WTC11 (cell line): Measurements from ENCODE around the gene ITGA11. TPM values are rescaled to one million over a fixed set of nuclear protein-coding genes. Genes with fewer than 3 reads are reported as not detected.

Experiments used
- ATAC-seq: fragments of 200-7000 bp; cut with Tn5 transposase; 2 replicates; pipeline ENCODE4 v1.10.0; 2021; ENCODE audit warnings: mild to moderate bottlenecking, moderate library complexity
- CTCF ChIA-PET: fragments of 300-600 bp; sonication (Branson Sonifier 250); formaldehyde crosslinking; loops from one replicate; lab custom pipeline; 2021; ENCODE audit warnings: antibody characterized with exemption; lab: Charles Lee
- POLR2A ChIA-PET: fragments of 350-600 bp; sonication (Branson Sonifier 250); formaldehyde crosslinking; loops from one replicate; lab custom pipeline; 2021; ENCODE audit warnings: antibody characterized with exemption; lab: Charles Lee
- DNase-seq: peaks from one replicate; pipeline ENCODE4 v3.0.0; 2021; ENCODE audit warnings: low spot score
- H3K27ac Mint-ChIP-seq: 2 replicates; pipeline ENCODE4 v1.8.0; 2021; ENCODE audit warnings: mixed read lengths
- H3K27me3 Mint-ChIP-seq: 2 replicates; pipeline ENCODE4 v1.8.0; 2021; ENCODE audit warnings: low read depth, mild to moderate bottlenecking, moderate library complexity, mixed read lengths
- H3K36me3 Mint-ChIP-seq: 2 replicates; pipeline ENCODE4 v1.8.0; 2021; ENCODE audit warnings: mixed read lengths
- H3K4me1 Mint-ChIP-seq: 2 replicates; pipeline ENCODE4 v1.8.0; 2022; ENCODE audit warnings: mixed read lengths
- H3K4me3 Mint-ChIP-seq: 2 replicates; pipeline ENCODE4 v1.8.0; 2021; ENCODE audit warnings: mild to moderate bottlenecking, moderate library complexity, mixed read lengths
- H3K9me3 Mint-ChIP-seq: 2 replicates; pipeline ENCODE4 v1.8.0; 2021; ENCODE audit warnings: mixed read lengths
- AFF4 ChIP-seq: sonication (generic); formaldehyde crosslinking; IDR thresholded peaks from 2 replicates; pipeline ENCODE4 v1.8.1; 2023; ENCODE audit warnings: mild to moderate bottlenecking, missing genetic modification reagents, borderline replicate concordance
- ATF6 ChIP-seq: sonication (generic); formaldehyde crosslinking; IDR thresholded peaks from 2 replicates; pipeline ENCODE4 v1.8.1; 2023; ENCODE audit warnings: mild to moderate bottlenecking, missing genetic modification reagents
- CBFB ChIP-seq: sonication (generic); formaldehyde crosslinking; IDR thresholded peaks from 2 replicates; pipeline ENCODE4 v1.8.1; 2022; ENCODE audit warnings: mild to moderate bottlenecking, low read depth, missing genetic modification reagents
- E2F5 ChIP-seq: sonication (generic); formaldehyde crosslinking; IDR thresholded peaks from 2 replicates; pipeline ENCODE4 v1.8.1; 2022; ENCODE audit warnings: mild to moderate bottlenecking, moderate library complexity, missing genetic modification reagents
- FOXP1 ChIP-seq: sonication (generic); formaldehyde crosslinking; IDR thresholded peaks from 2 replicates; pipeline ENCODE4 v1.8.0; 2022; ENCODE audit warnings: missing genetic modification reagents, mild to moderate bottlenecking, moderate library complexity, borderline replicate concordance
- JAZF1 ChIP-seq: fragments of 250-450 bp; sonication (Bioruptor Pico); IDR thresholded peaks from 2 replicates; pipeline ENCODE4 v1.9.0; 2021; ENCODE audit warnings: moderate library complexity, mild to moderate bottlenecking, inconsistent platforms
- JUN ChIP-seq: sonication (generic); formaldehyde crosslinking; IDR thresholded peaks from 2 replicates; pipeline ENCODE4 v1.8.0; 2023; ENCODE audit warnings: mild to moderate bottlenecking, missing genetic modification reagents
- NFATC4 ChIP-seq: fragments of 250-450 bp; sonication (Bioruptor Pico); IDR thresholded peaks from 2 replicates; pipeline ENCODE4 v1.9.0; 2021; ENCODE audit warnings: mild to moderate bottlenecking
- NR2C2 ChIP-seq: sonication (generic); formaldehyde crosslinking; IDR thresholded peaks from 2 replicates; pipeline ENCODE4 v1.8.0; 2022; ENCODE audit warnings: mild to moderate bottlenecking, missing genetic modification reagents
- NR3C1 ChIP-seq: sonication (generic); formaldehyde crosslinking; conservative IDR thresholded peaks from 2 replicates; pipeline ENCODE4 v1.8.1; 2023; ENCODE audit warnings: low read depth, mild to moderate bottlenecking, missing genetic modification reagents
- OVOL2 ChIP-seq: fragments of 250-450 bp; sonication (Bioruptor Pico); IDR thresholded peaks from 2 replicates; pipeline ENCODE4 v1.9.0; 2021; ENCODE audit warnings: mild to moderate bottlenecking, borderline replicate concordance
- PREB ChIP-seq: sonication (generic); formaldehyde crosslinking; IDR thresholded peaks from 2 replicates; pipeline ENCODE4 v1.8.1; 2022; ENCODE audit warnings: mild to moderate bottlenecking, missing genetic modification reagents, moderate library complexity, borderline replicate concordance
- SMAD3 ChIP-seq: sonication (generic); formaldehyde crosslinking; IDR thresholded peaks from 2 replicates; pipeline ENCODE4 v1.8.0; 2022; ENCODE audit warnings: missing genetic modification reagents, mild to moderate bottlenecking, borderline replicate concordance
- TEAD1 ChIP-seq: sonication (generic); formaldehyde crosslinking; IDR thresholded peaks from 2 replicates; pipeline ENCODE4 v1.8.0; 2022; ENCODE audit warnings: mild to moderate bottlenecking, missing genetic modification reagents
- ZBTB21 ChIP-seq: sonication (generic); formaldehyde crosslinking; IDR thresholded peaks from 2 replicates; pipeline ENCODE4 v1.8.1; 2023; ENCODE audit warnings: mild to moderate bottlenecking, missing genetic modification reagents, borderline replicate concordance
- ZNF423 ChIP-seq: fragments of 250-450 bp; sonication (Bioruptor Pico); IDR thresholded peaks from 2 replicates; pipeline ENCODE4 v2.1.2; 2022; ENCODE audit warnings: mild to moderate bottlenecking, moderate library complexity
- total RNA-seq: library from RNA; stranded (reverse); gene quantifications from 3 replicates; pipeline ENCODE4 v1.2.3, GENCODE V29; 2021
- TF ChIP-seq, protein P1 (sequence below): fragments of 250-450 bp; sonication (Bioruptor Pico); IDR thresholded peaks from 2 replicates; pipeline ENCODE4 v1.9.0; 2021; ENCODE audit warnings: moderate library complexity, mild to moderate bottlenecking, inconsistent platforms, borderline replicate concordance
- TF ChIP-seq, protein P2 (sequence below): sonication (generic); formaldehyde crosslinking; IDR thresholded peaks from 2 replicates; pipeline ENCODE4 v1.8.1; 2023; ENCODE audit warnings: mild to moderate bottlenecking, missing genetic modification reagents, moderate library complexity
- TF ChIP-seq, protein P3 (sequence below): fragments of 250-450 bp; sonication (Bioruptor Pico); IDR thresholded peaks from 2 replicates; pipeline ENCODE4 v1.8.0; 2021; ENCODE audit warnings: mild to moderate bottlenecking
- TF ChIP-seq, protein P4 (sequence below): sonication (generic); formaldehyde crosslinking; IDR thresholded peaks from 2 replicates; pipeline ENCODE4 v1.8.1; 2023; ENCODE audit warnings: mild to moderate bottlenecking, missing genetic modification reagents, moderate library complexity

The ITGA11 gene
- total RNA-seq, 1 experiment from 2014 or later: 0.15 TPM

- POLR2A ChIA-PET: no interaction called here
- TF ChIP-seq JAZF1 (CRISPR knock-in tag) (no peak), PREB (CRISPR knock-in tag) (no peak), ATF6 (CRISPR knock-in tag) (no peak), OVOL2 (CRISPR knock-in tag) (no peak), CBFB (CRISPR knock-in tag) (no peak), E2F5 (CRISPR knock-in tag) (no peak), NFATC4 (CRISPR knock-in tag) (no peak), TEAD1 (CRISPR knock-in tag) (no peak), AFF4 (CRISPR knock-in tag) (no peak)
- TF ChIP-seq, protein P1, sequence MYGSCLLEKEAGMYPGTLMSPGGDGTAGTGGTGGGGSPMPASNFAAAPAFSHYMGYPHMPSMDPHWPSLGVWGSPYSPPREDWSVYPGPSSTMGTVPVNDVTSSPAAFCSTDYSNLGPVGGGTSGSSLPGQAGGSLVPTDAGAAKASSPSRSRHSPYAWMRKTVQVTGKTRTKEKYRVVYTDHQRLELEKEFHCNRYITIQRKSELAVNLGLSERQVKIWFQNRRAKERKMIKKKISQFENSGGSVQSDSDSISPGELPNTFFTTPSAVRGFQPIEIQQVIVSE (CRISPR knock-in tag): no peak
- TF ChIP-seq, protein P2, sequence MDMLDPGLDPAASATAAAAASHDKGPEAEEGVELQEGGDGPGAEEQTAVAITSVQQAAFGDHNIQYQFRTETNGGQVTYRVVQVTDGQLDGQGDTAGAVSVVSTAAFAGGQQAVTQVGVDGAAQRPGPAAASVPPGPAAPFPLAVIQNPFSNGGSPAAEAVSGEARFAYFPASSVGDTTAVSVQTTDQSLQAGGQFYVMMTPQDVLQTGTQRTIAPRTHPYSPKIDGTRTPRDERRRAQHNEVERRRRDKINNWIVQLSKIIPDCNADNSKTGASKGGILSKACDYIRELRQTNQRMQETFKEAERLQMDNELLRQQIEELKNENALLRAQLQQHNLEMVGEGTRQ (CRISPR knock-in tag): no peak
- H3K27ac Mint-ChIP-seq: no peak overlapping the region
- DNase-seq: no peak
- no peak overlapping the region for H3K4me3 Mint-ChIP-seq
- H3K9me3 Mint-ChIP-seq: peaks cover 5% of the 10 kb centered on the region; the same call in 1 of the 2 replicates
- no peak for ATAC-seq
- peaks cover 2% of the 10 kb centered on the region; the same call in 1 of the 2 replicates for H3K27me3 Mint-ChIP-seq
- H3K36me3 Mint-ChIP-seq: no peaks in the 10 kb centered on the region
- CTCF ChIA-PET: interaction anchor here (1.9 kb wide), 1 partner anchor 74 kb away, joined by 7 read pairs; no protein-coding TSS in a partner anchor
- H3K4me1 Mint-ChIP-seq: no peaks in the 10 kb centered on the region
These were observed 51.5 kb downstream of the ITGA11 start for GRCh38 chr15:68380456-68380855.

DNA sequence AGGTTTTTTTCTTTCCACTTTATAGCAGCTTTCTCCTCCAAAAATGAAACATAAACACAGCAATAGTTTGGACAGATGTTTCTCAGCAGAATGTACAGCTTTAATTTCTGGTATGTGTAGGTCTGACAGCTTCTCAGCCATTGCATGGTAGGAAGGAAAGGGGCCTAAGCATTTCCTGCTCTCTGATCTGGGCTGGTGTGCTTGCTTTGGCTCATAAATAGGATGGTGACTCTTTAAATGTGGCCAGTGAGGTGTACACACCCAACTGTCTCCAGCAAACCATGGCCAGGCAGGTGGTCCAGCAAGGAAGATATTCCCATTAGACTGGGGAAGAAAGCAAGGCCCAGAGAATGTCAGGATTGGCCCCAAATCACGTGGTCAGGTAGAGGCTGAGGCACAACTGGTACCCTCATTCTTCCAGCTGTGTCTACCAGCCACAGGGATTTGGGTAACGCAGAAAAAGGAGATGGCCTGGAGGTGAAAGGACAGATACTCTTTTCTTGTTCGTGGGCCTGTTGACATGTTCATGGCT lies 52.1 kb downstream of the ITGA11 start:
- Mint-ChIP-seq H3K9me3 (peaks cover 5% of the 10 kb centered on the region; the same call in 1 of the 2 replicates), H3K27me3 (peaks cover 2% of the 10 kb centered on the region; the same call in 1 of the 2 replicates), H3K36me3 (no peaks in the 10 kb centered on the region), H3K4me1 (no peaks in the 10 kb centered on the region), H3K4me3 (no peak overlapping the region), H3K27ac (no peak overlapping the region)
- no peak for ATAC-seq
- ChIA-PET POLR2A (no interaction called here), CTCF (interaction anchor here (0.8 to 1.9 kb wide), 3 partner anchors 10 to 74 kb away, joined by 3 to 5 read pairs (median 4); no protein-coding TSS in a partner anchor)
- no peak for DNase-seq
- TF ChIP-seq NR2C2 (no peak), SMAD3 (CRISPR knock-in tag) (no peak), JUN (CRISPR knock-in tag) (no peak), FOXP1 (CRISPR knock-in tag) (no peak), NR3C1 (CRISPR knock-in tag) (no peak), ZNF423 (no peak), ZBTB21 (CRISPR knock-in tag) (no peak)
- TF ChIP-seq, protein P3, sequence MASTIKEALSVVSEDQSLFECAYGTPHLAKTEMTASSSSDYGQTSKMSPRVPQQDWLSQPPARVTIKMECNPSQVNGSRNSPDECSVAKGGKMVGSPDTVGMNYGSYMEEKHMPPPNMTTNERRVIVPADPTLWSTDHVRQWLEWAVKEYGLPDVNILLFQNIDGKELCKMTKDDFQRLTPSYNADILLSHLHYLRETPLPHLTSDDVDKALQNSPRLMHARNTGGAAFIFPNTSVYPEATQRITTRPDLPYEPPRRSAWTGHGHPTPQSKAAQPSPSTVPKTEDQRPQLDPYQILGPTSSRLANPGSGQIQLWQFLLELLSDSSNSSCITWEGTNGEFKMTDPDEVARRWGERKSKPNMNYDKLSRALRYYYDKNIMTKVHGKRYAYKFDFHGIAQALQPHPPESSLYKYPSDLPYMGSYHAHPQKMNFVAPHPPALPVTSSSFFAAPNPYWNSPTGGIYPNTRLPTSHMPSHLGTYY (CRISPR knock-in tag): no peak
- TF ChIP-seq, protein P4, sequence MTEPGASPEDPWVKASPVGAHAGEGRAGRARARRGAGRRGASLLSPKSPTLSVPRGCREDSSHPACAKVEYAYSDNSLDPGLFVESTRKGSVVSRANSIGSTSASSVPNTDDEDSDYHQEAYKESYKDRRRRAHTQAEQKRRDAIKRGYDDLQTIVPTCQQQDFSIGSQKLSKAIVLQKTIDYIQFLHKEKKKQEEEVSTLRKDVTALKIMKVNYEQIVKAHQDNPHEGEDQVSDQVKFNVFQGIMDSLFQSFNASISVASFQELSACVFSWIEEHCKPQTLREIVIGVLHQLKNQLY (CRISPR knock-in tag): no peak
